HG03469 (cell line): Measurements from ENCODE around the gene ISCU.
"Not testable (repeated sequence)": the region's sequence is repeated elsewhere in the genome, so short reads cannot be mapped to it uniquely, and the experiment has no call there.

ENCODE experiments used
- ATAC-seq: cut with Tn5 transposase; IDR thresholded peaks from one replicate; pipeline ENCODE4 v1.9.1; 2021; ENCODE audit warnings: mild to moderate bottlenecking, moderate library complexity, moderate number of reproducible peaks; ENCODE audit not compliant: unreplicated experiment

ISCU gene

DNA sequence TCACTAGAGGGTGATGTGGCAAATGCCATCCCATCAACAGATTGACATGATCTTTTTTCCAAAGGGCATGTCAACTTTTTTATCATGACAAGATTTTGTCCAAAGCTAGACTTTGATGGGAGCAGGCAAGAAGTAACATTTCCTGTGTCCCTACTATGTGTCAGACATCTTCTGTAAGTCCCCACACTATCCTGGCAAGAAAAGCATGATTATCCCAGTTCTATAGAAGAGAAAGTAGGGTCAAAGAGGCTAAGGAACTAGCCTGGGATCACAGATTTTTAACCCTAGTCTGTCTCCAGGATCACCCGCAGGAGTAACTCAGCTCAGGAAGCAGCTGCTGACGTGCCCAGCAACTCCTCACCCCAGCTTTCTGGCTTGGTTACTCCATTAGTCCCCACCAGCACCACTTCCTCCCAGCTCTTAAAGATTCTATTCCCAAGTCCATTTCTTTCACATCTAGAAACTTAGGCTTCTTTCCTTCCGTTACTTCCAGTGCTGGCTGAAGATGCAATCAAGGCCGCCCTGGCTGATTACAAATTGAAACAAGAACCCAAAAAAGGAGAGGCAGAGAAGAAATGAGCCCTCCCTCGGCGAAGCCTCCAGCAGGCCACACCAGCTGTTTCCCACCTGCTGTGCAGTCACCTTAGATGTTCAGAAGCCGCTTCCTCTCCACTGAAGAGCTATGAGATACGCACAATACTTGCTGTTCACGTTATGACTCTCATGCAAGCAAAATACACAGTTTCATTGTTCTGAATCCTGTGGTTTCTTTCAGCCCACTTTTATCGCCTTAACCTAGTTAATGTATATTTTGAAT, 6.2 kb downstream of the ISCU start:
- ATAC-seq = peak; percentile 53

DNA sequence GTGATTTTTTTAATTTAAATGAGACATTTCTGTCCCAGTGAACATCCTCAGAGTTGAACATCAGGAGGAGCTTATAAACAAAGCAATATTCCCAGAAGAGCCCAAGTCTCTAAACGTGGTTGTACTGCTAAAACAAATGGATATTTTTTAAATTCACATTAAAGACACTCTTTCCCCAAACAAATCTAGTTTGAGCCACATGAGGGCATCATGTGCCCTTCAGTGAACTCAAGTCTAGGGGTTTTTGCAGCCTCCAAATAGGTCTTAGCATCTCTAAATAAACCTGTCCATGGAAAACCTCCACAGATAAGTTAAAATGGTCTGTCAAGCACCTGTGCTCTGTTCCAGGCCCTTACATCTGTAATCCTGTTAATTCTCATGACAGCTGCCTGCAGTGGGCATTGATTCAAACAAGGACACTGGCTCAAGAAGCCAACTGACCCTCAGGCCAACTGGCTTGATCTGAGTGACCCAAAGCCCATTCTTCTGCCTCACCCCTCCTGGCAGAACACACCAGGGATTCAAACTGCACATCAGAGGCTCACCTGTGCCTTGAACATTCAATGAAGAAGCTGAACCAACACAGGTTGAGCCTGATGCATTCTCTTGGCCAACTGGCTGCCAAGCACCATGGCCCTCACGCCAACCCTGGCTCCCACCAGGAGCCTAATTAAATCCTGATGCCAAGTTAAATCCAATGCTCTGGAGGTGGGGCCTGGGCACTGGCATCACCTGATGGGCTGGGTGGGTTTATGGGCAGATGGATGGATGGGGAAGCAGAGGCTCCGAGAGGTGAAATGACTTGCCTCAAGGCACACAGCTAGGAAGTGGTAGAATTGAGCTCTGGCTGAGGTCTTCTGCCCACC, 8.6 kb downstream of the ISCU start:
- no peak for ATAC-seq

DNA sequence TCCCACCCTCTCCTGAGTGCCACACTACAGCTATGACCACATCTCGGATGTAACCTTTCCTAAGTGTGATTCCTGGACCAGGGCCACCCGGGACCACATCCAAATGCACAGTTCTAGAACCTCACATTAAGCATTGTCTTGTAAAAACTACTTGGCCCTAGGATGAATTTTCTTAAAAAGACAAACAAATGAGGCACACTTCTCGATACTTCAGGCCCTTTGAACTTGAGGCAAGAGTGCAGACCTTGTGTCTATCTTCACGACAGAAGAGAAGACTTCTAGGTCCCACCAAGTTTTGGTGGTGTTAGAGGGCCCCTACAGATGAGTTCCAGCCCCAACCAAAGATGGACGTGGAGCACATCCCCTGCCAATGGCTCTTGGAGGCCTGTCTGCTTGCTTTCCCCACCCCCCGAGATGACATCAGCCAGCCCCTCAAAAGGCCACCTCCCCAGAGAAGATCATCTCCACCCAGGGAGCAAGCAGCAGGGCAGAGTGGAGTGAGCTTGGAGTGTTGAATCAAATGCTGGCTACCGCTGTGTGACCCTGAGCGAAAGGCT, 9.3 kb downstream of the ISCU start:
- no peak for ATAC-seq

DNA sequence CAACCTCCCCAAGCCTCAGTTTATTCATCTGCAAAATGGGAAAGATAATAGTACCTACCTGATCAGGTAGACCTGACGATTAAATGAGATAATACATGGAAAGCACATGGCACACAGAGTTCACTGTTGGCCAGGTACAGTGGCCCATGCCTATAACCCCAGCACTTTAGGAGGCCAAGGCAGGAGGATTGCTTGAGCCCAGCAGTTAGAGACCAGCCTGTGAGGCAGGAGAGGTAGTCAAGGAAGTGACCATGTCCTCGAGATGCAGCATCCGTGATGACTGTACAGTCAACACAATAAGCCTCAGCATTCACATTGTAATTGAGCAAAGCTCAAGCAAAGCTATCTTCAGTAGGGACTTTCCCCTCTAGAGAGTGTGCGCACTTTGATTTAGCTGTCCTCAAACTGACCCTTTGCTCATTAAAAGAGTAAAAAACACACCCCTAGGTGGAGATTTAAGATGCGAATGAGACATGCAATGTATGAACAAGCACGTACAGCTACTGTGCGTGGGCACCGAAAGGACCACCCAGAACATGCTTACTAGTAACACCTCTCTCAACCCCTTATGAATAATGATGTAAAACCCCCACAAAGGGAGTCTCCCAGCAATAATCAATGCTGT, 9.9 kb downstream of the ISCU start:
- no peak for ATAC-seq

DNA sequence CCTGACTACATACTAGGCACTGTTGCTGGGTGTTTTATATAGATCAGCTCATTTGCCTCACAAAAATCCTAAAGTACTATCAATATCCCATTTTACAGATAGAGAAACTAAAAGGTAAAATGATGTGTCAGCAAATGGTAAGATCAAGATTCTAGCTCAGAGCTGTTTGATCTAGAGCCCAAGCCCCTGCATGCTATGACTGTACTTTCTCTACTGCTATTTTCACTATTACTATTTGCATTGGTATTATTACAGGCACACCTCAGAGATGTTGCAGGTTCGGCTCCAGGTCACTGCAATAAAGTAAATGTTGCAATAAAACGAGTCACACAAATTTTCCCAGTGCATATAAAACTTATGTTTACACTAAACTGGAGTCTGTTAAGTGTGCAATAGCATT, 10.9 kb downstream of the ISCU start:
- ATAC-seq = no peak

DNA sequence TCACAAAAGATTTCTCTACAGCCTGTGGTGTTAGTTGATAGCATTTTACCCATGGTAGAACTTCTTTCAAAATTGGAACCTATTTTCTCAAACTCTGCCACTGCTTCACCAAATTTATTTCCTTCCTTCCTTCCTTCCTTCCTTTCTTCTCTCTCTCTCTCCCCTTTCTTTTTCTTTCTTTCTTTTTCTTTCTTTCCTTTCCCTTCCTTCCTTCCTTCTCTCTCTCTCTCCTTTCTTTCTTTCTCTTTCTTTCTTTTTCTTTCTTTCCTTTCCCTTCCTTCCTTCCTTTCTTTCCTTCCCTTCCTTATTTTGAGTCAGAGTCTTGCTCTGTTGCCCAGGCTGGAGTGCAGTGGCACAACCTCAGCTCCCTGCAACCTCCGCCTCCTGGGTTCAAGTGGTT, 11.9 kb downstream of the ISCU start:
- not testable (repeated sequence) for ATAC-seq

DNA sequence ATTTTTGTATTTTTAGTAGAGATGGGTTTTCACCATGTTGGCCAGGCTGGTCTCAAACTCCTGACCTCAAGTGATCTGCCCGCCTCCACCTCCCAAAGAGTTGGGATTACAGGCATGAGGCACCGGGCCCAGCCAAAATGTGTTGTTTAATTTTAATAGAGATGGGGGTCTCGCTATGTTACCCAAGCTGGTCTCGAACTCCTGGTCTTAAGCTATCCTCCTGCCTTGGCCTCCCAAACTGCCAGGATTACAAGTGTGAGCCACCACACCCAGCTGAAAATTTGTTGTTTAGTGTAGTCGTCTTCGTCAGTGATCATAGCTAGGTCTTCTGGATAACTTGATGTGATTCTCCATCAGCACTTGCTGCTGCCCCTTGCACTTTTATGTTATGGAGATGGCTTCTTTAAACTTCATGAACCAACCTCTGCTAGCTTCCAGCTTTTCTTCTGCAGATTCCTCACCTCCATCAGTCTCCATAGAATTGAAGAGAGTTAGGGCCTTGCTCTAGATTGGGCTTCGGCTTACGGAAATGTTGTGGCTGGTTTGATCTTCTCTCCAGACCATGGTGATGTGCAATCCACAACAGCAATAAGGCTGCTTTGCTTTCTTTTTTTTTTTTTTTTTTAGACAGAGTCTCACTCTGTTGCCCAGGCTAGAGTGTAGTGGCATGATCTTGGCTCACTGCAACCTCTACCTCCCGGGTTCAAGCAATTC, 13.0 kb downstream of the ISCU start:
- ATAC-seq = no peak

DNA sequence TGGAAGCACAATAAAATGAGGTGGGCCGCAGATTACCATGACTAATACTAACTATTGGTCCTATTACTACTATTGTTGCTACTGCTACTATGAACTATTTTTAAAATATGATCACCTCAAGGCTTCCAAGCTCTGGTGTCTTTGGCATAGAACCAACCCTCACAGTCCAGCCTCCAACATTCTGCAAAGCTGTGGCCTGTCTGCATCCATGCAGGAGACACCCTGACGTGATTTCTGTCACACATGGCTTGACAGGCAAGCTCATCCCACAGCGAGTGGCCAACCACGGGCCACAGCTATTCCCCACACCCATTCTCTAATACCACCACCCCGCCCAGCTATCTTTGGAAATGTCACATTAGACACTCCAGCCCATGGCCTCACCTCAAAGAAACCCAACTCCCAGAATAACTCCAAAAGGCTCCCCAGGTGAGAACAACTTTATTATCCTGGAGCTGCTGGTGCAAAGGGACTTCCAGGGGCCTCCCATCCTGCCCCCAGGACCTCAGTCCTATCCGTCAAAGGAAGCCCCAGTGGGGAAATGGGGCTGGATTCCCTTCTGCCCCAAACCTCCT, 14.4 kb downstream of the ISCU start:
- ATAC-seq = no peak

DNA sequence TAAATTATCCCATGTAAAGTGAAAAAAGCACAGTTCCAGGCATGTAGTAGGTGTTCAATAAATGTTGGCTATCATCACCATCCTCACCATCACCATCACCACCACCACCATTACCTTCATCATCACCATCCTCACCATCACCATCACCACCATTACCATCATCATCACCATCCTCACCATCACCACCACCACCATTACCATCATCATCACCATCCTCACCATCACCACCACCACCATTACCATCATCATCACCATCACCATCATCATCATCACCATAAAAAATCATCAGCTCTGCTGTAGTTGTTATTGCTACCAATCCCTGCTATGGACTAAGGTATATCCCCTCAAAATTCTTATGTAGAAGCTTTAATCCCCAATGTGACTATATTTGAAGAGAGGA, 15.1 kb downstream of the ISCU start:
- ATAC-seq = no peak

DNA sequence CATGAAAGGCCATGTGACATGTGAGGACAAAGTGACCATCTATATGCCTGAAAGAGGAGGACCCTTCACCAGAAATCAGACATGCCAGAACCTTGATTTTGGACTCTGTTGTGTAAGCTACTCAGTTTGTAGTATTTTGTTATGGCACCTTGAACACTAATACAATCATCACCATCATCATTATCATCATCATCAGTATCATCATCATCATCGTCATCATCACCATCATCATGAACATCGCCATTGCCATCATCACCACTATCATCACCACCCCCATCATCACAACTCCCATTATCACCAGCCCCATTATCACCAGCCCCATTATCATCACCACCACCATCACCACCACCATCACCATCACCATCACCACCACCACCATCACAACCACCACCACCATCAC, 15.9 kb downstream of the ISCU start:
- ATAC-seq = no peak

DNA sequence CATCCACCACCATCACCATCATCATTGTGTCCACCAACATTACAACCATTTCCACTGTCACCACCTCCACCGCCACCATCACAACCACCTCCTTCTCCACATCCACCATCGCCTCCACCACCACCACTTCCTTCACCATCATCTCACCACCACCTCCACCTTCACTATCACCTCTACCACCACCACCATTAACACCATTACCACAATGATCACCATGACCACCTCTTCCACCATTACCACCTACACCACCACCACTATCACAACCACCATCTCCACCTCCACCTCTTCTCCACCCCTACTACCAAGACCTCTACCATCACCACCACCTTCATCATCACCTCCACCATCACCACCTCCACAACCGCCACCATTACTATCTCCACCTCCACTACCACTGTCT, 16.4 kb downstream of the ISCU start:
- ATAC-seq = no peak

DNA sequence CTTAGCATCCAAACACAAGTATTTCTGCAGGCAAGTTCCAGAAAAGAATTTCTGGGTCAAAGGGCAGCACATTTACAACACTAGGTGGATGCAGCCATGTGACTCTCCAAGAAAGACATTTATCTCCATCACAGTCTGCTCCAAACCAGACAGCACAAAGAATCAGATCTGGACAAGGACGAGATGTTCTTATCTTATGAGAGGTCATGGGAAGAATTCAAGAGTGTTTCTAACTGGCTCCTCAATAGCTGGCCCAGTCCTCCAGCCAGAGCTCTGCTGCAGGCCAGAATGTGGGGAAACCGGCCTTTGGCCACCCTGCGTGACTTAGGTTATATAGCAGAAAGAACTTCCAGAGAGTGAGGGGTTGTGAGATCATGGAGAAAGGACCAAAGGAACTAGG, 18.1 kb downstream of the ISCU start:
- ATAC-seq = no peak

DNA sequence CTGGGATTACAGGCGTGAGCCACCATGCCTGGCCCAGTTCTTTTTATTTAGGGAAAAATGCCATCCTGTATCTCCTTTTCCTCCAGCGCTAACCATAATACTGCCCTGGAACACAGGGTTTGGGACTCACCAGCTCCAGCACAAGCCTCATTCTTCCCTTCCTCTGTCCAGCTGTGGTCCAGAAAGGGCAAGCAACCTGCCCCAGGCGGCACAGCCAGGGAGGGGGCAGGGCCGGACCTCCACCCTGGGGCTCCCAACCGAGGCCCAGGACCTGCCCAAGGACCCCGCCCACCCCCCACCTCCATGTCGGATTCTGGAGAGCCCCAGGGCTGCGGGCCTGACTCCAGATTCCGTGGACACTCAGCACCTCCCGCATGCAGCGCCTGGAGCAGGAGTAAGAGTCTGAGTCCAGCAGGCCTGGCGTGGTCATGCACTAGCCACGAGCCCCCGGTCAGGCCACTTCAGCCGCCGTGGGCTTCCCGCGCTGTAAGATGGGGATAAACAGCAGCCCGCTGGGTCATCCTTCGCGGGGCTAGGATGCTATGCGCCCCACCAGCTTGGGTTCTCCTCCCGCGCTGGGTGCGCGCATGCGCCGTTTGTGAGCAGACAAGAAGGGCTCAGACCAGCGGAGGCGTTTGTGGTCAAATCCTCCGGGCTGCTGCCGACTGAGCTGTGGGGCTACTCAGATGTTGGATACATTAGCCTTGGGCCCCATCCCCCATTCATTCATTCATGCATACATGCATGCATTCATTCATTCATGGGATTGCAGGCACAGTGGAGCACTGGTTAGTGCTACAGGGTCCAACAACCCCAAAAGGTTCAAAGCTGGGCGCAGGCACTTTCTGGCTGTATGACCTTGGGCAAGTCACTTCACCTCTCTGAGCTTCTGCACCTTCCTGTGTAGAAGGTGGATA, 19.2 kb downstream of the ISCU start:
- no peak for ATAC-seq

DNA sequence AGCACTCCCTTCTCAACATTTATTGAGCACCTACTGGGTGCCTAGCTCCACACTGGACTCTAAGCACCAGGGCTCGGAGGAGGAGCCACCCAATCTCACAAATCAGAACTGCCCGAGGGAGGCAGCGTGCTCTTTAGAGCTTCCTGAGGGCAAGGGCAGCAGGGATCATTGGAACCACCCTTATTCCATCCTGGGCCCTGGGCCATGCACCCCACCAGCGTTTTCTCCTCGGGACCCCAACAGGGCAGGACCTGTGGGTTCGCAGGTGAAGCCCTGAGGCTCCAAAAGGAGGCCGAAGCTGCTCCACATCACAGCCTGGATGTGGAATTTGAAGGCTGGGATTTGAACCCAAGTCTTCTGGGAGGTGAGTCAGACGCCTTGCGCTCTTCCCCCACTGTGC, 20.1 kb downstream of the ISCU start:
- ATAC-seq = no peak

DNA sequence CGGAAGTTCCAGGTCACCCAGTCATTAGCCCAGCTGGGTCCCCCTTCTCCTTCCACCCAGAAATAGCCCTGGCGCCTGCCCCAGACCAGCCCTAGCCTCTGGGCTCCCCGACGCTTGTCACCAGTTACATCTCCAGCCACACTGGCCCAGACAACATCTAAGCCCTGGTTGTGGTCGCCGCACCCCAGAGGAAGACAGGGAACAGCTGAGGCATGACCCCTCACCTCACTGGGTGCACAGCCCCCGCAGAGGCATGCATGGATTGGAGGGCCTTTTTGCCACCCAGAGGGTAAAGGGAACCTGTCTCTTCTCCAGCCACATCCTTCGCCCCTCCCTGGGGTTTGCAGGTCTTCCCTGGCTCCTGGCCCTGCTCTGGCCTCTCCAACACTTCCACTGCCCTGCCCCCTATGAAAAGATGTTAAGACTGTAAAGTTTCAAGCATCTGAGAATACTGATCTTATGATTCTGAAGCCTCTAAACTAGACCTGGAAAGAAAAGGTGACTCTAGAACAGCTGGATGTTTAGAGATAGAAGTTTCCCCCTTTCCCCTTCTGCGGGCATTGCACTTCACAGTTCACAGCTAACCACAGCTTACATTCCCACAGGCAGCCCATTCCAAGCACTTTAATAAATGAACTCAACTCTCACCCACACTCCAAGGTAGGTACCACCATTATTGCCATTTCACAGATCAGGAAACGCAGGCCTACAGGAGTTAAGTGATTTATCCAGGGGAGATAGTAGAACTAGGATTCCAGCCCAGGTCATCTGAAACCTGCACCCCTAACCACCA, 20.8 kb downstream of the ISCU start:
- no peak for ATAC-seq

DNA sequence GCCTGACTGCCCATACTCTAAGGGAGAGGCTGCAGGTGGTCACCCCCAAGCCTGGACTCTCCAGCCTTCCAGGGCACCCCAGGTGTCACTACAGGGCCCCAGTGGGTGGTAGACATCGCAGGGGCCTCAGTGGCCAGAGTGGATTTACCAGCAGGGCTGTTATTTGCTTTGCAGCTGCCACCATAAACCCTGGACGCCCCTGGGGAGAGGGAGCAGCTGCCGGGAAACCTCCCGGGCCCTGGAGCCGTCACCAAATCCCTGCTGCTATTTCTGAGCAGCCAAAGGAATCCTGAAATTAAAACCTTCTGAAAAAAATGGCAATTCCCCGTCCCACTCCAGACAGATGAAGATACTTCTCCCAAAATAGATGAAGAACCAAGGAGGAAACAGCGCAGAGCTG, 21.6 kb downstream of the ISCU start:
- no peak for ATAC-seq

DNA sequence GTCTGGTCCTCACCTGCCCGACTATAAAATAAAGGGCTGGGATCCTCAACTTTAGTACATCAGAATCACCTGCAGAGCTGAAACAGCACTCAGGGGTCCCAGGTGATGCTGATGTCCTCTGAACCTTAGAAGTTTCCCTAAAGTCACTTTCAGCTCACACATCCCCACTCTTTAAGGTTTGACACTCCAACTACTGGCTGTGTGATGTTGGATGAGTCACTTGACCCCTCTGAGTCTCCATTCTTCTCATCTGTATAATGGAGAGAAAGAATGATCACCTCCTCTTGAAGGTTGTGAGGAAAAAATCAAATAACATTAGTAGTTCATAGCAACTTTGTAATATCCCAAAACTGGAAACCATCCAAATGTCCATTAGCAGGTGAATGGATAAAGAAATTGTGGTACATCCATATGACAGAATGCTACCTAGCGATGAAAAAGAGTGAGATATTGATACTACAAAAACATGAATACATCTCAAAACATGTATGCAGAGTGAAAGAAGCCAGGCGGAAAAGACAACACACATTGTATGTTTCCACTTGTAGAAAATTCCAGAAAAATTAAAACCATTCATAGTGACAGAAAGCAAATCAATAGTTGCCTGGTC, 22.2 kb downstream of the ISCU start:
- no peak for ATAC-seq

DNA sequence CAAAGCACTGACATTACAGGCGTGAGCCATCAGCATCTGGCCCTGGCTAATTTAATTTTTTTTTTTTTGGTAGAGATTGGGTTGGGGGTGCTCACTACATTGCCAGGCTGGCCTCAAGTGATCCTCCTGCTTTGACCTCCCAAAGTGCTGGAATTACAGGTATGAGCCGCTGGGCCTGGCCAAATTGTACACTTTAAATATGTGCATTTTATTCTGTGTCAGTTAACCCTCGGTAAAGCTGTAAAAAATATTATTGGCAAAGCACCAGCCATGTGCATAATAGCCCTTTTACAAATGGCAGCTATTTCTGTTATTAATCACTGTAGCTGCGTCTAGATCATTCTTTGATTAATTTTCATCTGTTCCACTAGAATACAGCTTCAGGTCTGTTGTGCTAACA, 23.5 kb downstream of the ISCU start:
- ATAC-seq = no peak
